Measurements from ENCODE around the gene PGM1. TPM values are rescaled to one million over a fixed set of nuclear protein-coding genes. Genes with fewer than 3 reads are reported as not detected.

PGM1 gene
- total and polyA plus RNA-seq, 8 donors = 11.3 to 82.8 (median 28.9) TPM

- TF ChIP-seq, protein P1, sequence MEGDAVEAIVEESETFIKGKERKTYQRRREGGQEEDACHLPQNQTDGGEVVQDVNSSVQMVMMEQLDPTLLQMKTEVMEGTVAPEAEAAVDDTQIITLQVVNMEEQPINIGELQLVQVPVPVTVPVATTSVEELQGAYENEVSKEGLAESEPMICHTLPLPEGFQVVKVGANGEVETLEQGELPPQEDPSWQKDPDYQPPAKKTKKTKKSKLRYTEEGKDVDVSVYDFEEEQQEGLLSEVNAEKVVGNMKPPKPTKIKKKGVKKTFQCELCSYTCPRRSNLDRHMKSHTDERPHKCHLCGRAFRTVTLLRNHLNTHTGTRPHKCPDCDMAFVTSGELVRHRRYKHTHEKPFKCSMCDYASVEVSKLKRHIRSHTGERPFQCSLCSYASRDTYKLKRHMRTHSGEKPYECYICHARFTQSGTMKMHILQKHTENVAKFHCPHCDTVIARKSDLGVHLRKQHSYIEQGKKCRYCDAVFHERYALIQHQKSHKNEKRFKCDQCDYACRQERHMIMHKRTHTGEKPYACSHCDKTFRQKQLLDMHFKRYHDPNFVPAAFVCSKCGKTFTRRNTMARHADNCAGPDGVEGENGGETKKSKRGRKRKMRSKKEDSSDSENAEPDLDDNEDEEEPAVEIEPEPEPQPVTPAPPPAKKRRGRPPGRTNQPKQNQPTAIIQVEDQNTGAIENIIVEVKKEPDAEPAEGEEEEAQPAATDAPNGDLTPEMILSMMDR (IDR thresholded peaks at IDR 0.05) = no peak
- no peak for TF ChIP-seq POLR2AphosphoS5 (IDR thresholded peaks at IDR 0.05)
- no peak for TF ChIP-seq EP300 (IDR thresholded peaks at IDR 0.05)
- no peak for TF ChIP-seq POLR2A (IDR thresholded peaks at IDR 0.05)
- 89 to 96% (median 95%) methylated on average over 13 of the region's 13 CpGs for WGBS, 5 donors
- no peak for DNase-seq
- H3K4me3 ChIP-seq = no peak overlapping the region
- H3K4me1 ChIP-seq = no peaks in the 10 kb centered on the region
- no peaks in the 10 kb centered on the region for H3K9me3 ChIP-seq
- peaks cover 0 to 38% (median 18%) of the 10 kb centered on the region in 4 donors for H3K36me3 ChIP-seq
- intact Hi-C loops (cut with DNase I; ENCODE audit: low total_unique reads) = no loop called here
- H3K27me3 ChIP-seq = no peaks in the 10 kb centered on the region
- no peak overlapping the region for H3K27ac ChIP-seq
Measured at GRCh38 chr1:63548877-63549276, 44.3 kb upstream of the PGM1 start.

DNA sequence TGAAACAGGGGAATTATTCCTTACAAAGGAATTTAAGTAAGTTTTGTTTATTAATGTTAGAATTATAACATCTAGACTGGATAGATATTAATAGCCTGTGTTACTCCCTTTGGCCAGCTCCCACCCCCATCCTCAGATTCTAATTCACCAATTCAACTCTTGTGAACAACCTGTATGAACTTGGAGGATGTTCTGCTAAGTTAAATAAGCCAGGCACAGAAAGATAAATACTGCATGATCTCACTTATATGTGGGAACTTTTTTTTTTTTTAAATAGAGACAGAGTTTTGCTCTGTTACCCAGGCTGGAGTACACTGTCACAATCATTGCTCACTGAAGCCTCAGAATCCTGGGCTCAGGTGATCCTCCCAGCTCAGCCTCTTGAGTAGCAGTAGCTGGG, 37.7 kb upstream of the PGM1 start:
- H3K36me3 ChIP-seq = peaks cover 0 to 15% (median 9%) of the 10 kb centered on the region in 4 donors

GRCh38 chr1:63557365-63557987, 35.7 kb upstream of the PGM1 start:
- Histone ChIP-seq H3K36me3 (peaks cover 0 to 10% (median 3%) of the 10 kb centered on the region in 4 donors), H3K27ac (no peak overlapping the region), H3K4me3 (no peak overlapping the region), H3K4me1 (no peaks in the 10 kb centered on the region), H3K27me3 (no peaks in the 10 kb centered on the region), H3K9me3 (no peaks in the 10 kb centered on the region)
- 67 to 76% (median 73%) methylated on average over 6 of the region's 6 CpGs for WGBS, 5 donors
- intact Hi-C loops (cut with DNase I; ENCODE audit: low total_unique reads) = no loop called here
- no peak for TF ChIP-seq POLR2AphosphoS5 (IDR thresholded peaks at IDR 0.05)
- no peak for TF ChIP-seq EP300 (IDR thresholded peaks at IDR 0.05)
- no peak for TF ChIP-seq POLR2A (IDR thresholded peaks at IDR 0.05)
- TF ChIP-seq, protein P1 (IDR thresholded peaks at IDR 0.05) = peak in 2 of 7 experiments; percentile 35
- DNase-seq = peak in 1 of 2 donors; percentile 56

More for the DNA sequence above, 37.7 kb upstream of the PGM1 start:
- no peaks in the 10 kb centered on the region for H3K4me1 ChIP-seq
- intact Hi-C loops (cut with DNase I; ENCODE audit: low total_unique reads) = no loop called here
- TF ChIP-seq POLR2A (IDR thresholded peaks at IDR 0.05) = no peak
- no peak for TF ChIP-seq EP300 (IDR thresholded peaks at IDR 0.05)
- TF ChIP-seq POLR2AphosphoS5 (IDR thresholded peaks at IDR 0.05) = no peak
- TF ChIP-seq, protein P1 (IDR thresholded peaks at IDR 0.05) = no peak
- peak in 1 of 2 donors; percentile 3 for DNase-seq
- H3K27ac ChIP-seq = no peak overlapping the region
- no peaks in the 10 kb centered on the region for H3K9me3 ChIP-seq
- no peak overlapping the region for H3K4me3 ChIP-seq
- H3K27me3 ChIP-seq = no peaks in the 10 kb centered on the region

DNA sequence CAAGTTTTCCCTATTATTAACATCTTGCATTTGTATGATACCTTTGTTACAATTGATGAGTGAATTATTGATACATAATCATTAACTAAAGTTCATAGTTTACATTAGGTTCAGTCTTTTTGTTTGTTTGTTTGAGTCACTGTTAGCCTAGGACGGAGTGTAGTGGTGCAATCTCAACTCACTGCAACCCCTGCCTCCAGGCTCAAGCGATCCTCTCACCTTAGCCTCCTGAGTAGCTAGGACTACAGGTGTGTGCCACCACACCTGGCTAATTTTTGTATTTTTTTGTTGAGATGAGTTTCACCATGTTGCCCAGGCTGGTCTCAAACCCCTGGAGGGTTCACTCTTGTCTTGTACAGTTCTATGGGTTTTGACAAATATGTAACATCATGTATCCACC, 33.9 kb upstream of the PGM1 start:
- no peak for DNase-seq

More for the DNA sequence above, 33.9 kb upstream of the PGM1 start:
- Histone ChIP-seq H3K4me1 (no peaks in the 10 kb centered on the region), H3K27me3 (no peaks in the 10 kb centered on the region), H3K9me3 (no peaks in the 10 kb centered on the region), H3K36me3 (no peaks in the 10 kb centered on the region), H3K27ac (no peak overlapping the region), H3K4me3 (no peak overlapping the region)
- intact Hi-C loops (cut with DNase I; ENCODE audit: low total_unique reads) = no loop called here
- 69 to 83% (median 74%) methylated on average over 2 of the region's 2 CpGs for WGBS, 5 donors
- TF ChIP-seq, protein P1 (IDR thresholded peaks at IDR 0.05) = no peak

All from stomach (tissue), 9 donors.